ENCODE measurements around the gene ADAMTS10.

DNA sequence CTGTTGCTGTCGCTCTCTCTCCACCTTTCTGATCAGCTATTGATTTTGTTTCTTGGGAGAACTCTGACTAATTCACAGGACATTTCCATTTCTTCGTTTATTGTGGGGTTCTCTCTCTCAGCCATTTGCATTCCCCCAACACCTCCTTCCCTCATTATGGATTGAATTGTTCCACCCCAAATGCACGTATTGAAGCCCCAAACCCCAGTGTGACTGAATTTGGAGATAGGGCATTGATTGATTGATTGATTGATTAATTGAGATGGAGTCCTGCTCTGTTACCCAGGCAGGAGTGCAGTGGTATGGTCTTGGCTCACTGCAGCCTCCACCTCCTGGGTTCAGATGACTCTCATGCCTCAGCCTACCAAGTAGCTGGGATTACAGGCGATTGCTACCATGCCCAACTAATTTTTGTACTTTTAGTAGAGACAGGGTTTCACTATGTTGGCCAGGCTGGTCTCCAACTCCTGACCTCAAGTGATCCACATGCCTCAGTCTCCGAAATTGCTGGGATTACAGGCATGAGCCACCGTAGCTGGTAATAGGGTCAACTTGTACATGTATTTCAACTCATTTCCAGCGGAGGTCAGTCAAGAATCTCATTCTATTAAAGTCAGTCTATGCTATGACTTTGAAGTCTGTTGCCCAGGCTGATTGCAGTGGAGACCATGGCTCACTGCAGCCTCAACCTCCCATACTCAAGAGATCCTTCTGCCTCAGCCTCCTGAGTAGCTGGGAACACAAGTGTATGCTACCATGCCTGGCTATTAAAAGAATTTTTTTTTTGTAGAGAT, 33.5 kb upstream of the ADAMTS10 start:
- TF ChIP-seq, protein P1, sequence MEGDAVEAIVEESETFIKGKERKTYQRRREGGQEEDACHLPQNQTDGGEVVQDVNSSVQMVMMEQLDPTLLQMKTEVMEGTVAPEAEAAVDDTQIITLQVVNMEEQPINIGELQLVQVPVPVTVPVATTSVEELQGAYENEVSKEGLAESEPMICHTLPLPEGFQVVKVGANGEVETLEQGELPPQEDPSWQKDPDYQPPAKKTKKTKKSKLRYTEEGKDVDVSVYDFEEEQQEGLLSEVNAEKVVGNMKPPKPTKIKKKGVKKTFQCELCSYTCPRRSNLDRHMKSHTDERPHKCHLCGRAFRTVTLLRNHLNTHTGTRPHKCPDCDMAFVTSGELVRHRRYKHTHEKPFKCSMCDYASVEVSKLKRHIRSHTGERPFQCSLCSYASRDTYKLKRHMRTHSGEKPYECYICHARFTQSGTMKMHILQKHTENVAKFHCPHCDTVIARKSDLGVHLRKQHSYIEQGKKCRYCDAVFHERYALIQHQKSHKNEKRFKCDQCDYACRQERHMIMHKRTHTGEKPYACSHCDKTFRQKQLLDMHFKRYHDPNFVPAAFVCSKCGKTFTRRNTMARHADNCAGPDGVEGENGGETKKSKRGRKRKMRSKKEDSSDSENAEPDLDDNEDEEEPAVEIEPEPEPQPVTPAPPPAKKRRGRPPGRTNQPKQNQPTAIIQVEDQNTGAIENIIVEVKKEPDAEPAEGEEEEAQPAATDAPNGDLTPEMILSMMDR (IDR thresholded peaks at IDR 0.05; ENCODE audit: low read depth, low read length, missing input control): no peak
- TF ChIP-seq RAD21 (IDR thresholded peaks at IDR 0.05): no peak
- TF ChIP-seq, protein P2, sequence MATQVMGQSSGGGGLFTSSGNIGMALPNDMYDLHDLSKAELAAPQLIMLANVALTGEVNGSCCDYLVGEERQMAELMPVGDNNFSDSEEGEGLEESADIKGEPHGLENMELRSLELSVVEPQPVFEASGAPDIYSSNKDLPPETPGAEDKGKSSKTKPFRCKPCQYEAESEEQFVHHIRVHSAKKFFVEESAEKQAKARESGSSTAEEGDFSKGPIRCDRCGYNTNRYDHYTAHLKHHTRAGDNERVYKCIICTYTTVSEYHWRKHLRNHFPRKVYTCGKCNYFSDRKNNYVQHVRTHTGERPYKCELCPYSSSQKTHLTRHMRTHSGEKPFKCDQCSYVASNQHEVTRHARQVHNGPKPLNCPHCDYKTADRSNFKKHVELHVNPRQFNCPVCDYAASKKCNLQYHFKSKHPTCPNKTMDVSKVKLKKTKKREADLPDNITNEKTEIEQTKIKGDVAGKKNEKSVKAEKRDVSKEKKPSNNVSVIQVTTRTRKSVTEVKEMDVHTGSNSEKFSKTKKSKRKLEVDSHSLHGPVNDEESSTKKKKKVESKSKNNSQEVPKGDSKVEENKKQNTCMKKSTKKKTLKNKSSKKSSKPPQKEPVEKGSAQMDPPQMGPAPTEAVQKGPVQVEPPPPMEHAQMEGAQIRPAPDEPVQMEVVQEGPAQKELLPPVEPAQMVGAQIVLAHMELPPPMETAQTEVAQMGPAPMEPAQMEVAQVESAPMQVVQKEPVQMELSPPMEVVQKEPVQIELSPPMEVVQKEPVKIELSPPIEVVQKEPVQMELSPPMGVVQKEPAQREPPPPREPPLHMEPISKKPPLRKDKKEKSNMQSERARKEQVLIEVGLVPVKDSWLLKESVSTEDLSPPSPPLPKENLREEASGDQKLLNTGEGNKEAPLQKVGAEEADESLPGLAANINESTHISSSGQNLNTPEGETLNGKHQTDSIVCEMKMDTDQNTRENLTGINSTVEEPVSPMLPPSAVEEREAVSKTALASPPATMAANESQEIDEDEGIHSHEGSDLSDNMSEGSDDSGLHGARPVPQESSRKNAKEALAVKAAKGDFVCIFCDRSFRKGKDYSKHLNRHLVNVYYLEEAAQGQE (IDR thresholded peaks at IDR 0.05): no peak
- no peak for TF ChIP-seq TAF1 (conservative IDR thresholded peaks at IDR 0.05)
- no peak for TF ChIP-seq RXRA (IDR thresholded peaks at IDR 0.05)
- TF ChIP-seq, protein P3, sequence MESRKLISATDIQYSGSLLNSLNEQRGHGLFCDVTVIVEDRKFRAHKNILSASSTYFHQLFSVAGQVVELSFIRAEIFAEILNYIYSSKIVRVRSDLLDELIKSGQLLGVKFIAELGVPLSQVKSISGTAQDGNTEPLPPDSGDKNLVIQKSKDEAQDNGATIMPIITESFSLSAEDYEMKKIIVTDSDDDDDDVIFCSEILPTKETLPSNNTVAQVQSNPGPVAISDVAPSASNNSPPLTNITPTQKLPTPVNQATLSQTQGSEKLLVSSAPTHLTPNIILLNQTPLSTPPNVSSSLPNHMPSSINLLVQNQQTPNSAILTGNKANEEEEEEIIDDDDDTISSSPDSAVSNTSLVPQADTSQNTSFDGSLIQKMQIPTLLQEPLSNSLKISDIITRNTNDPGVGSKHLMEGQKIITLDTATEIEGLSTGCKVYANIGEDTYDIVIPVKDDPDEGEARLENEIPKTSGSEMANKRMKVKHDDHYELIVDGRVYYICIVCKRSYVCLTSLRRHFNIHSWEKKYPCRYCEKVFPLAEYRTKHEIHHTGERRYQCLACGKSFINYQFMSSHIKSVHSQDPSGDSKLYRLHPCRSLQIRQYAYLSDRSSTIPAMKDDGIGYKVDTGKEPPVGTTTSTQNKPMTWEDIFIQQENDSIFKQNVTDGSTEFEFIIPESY (IDR thresholded peaks at IDR 0.05): no peak
- no peak for TF ChIP-seq SP1 (IDR thresholded peaks at IDR 0.05)
- no peak for TF ChIP-seq GABPA (IDR thresholded peaks at IDR 0.05 in 1 of 2, conservative IDR thresholded peaks at IDR 0.05 in 1 of 2)
- no peak for TF ChIP-seq EGR1 (IDR thresholded peaks at IDR 0.05; ENCODE audit: low read depth in 2 of 2)
- no peak for TF ChIP-seq YY1 (IDR thresholded peaks at IDR 0.05)
- no peak for TF ChIP-seq FOXA2 (IDR thresholded peaks at IDR 0.05)

Measured in liver (tissue), 3 donors.